Tibial artery (tissue), 4 donors: Measurements from ENCODE around the gene ASB16.
"Not testable (repeated sequence)": the region's sequence is repeated elsewhere in the genome, so short reads cannot be mapped to it uniquely, and the experiment has no call there.

ENCODE experiments used
- DNase-seq, 2 donors: peaks; one replicate each; pipeline ENCODE4 v3.0.0-alpha.2; 2019
- H3K27ac ChIP-seq, 2 donors: fragments of 200-600 bp; sonication (generic) in 1 of 2; 1 replicate in 1 of 2; 2 replicates in 1 of 2; pipeline ENCODE4 v1.5.1; 2018 to 2019; ENCODE audit warnings: mild to moderate bottlenecking in 1 of 2
- H3K27me3 ChIP-seq, 2 donors: fragments of 200-600 bp; sonication (generic) in 1 of 2; one replicate each; pipeline versions ENCODE4 v1.5.1 to v1.6.0; 2016 to 2019
- H3K36me3 ChIP-seq, 3 donors: fragments of 200-600 bp; sonication (generic) in 2 of 3; one replicate each; pipeline ENCODE4 v1.5.1; 2016 to 2019; ENCODE audit warnings: mild to moderate bottlenecking in 2 of 3
- H3K4me1 ChIP-seq, 4 donors: fragments of 200-600 bp; sonication (generic) in 2 of 4; 1 replicate in 3 of 4; 2 replicates in 1 of 4; pipeline ENCODE4 v1.5.1; 2016 to 2019
- H3K4me3 ChIP-seq, 2 donors: fragments of 200-600 bp; sonication (generic) in 1 of 2; 1 replicate in 1 of 2; 2 replicates in 1 of 2; pipeline ENCODE4 v1.5.1; 2018 to 2019; ENCODE audit warnings: mild to moderate bottlenecking in 2 of 2
- H3K9me3 ChIP-seq, 3 donors: fragments of 200-600 bp; sonication (generic) in 1 of 3; one replicate each; pipeline ENCODE4 v1.5.1; 2016 to 2019
- CTCF ChIP-seq, 2 experiments: fragments of 200-600 bp in 1 of 2; fragments of 450-650 bp in 1 of 2; IDR thresholded peaks; one replicate each; pipeline ENCODE4 v1.5.1; 2017 to 2019; ENCODE audit warnings: antibody characterized with exemption in 2 of 2, mild to moderate bottlenecking in 1 of 2, moderate library complexity in 1 of 2
- intact Hi-C: fragments of 100-400 bp; cut with DNase I; formaldehyde crosslinking; loops from one replicate; pipeline ENCODE4 v1.15.0; 2023; ENCODE audit warnings: low total_unique reads

Gene ASB16

GRCh38 chr17:44123356-44124117 is 47.0 kb upstream of the ASB16 start, which contains the start of gene HDAC5:
HDAC5 (minus strand) TSS chr17:44123641; CDS start chr17:44117515, 6,126 bp downstream.
- no peaks in the 10 kb centered on the region for H3K9me3 ChIP-seq
- H3K27me3 ChIP-seq = no peaks in the 10 kb centered on the region
- peaks cover 0 to 50% (median 46%) of the 10 kb centered on the region in 4 donors for H3K4me1 ChIP-seq
- intact Hi-C loops = loop anchor here (5.0 kb wide), 1 partner anchor 51 kb away; the partner anchor contains the start of gene G6PC3
- peak within 1 kb of the TSS; percentile 99 to 100 for H3K4me3 ChIP-seq
- H3K27ac ChIP-seq = peak within 1 kb of the TSS; percentile 98 to 99
- peaks cover 0 to 4% (median 0%) of the 10 kb centered on the region in 3 donors for H3K36me3 ChIP-seq
- peak; percentile 96 to 97 for DNase-seq
- TF ChIP-seq CTCF (IDR thresholded peaks at IDR 0.05) = peak; percentile 58 to 61

- DNase-seq = no peak
- H3K9me3 ChIP-seq = no peaks in the 10 kb centered on the region
- TF ChIP-seq CTCF (IDR thresholded peaks at IDR 0.05) = peak in 1 of 2 experiments; percentile 1
- H3K36me3 ChIP-seq = peaks cover 0 to 4% (median 0%) of the 10 kb centered on the region in 3 donors
- H3K4me1 ChIP-seq = peaks cover 0 to 45% (median 41%) of the 10 kb centered on the region in 4 donors
- H3K27ac ChIP-seq = peak overlapping the region; percentile 98 to 99
- peak overlapping the region; percentile 99 to 100 for H3K4me3 ChIP-seq
- H3K27me3 ChIP-seq = no peaks in the 10 kb centered on the region
- intact Hi-C loops = loop anchor here (5.0 kb wide), 1 partner anchor 52 kb away; the partner anchor contains the start of gene G6PC3
Measured at GRCh38 chr17:44124118-44124438, 46.4 kb upstream of the ASB16 start.

- no peaks in the 10 kb centered on the region for H3K9me3 ChIP-seq
- H3K27me3 ChIP-seq = no peaks in the 10 kb centered on the region
- DNase-seq = no peak
- H3K36me3 ChIP-seq = no peaks in the 10 kb centered on the region
- TF ChIP-seq CTCF (IDR thresholded peaks at IDR 0.05) = no peak
- peaks cover 0 to 8% (median 6%) of the 10 kb centered on the region in 4 donors for H3K4me1 ChIP-seq
- H3K4me3 ChIP-seq = no peak overlapping the region
- intact Hi-C loops = no loop called here
- H3K27ac ChIP-seq = no peak overlapping the region
Measured at GRCh38 chr17:44128383-44128782, 42.1 kb upstream of the ASB16 start.

- Histone ChIP-seq H3K27me3 (no peaks in the 10 kb centered on the region), H3K9me3 (no peaks in the 10 kb centered on the region), H3K27ac (no peak overlapping the region), H3K36me3 (no peaks in the 10 kb centered on the region), H3K4me1 (no peaks in the 10 kb centered on the region), H3K4me3 (no peak overlapping the region)
- intact Hi-C loops = no loop called here
- DNase-seq = no peak
- no peak for TF ChIP-seq CTCF (IDR thresholded peaks at IDR 0.05)
Measured at GRCh38 chr17:44130693-44131349, 39.7 kb upstream of the ASB16 start.

- H3K4me3 ChIP-seq, H3K36me3 ChIP-seq, DNase-seq, intact Hi-C loops, H3K27me3 ChIP-seq, H3K9me3 ChIP-seq, H3K4me1 ChIP-seq, H3K27ac ChIP-seq: not testable (repeated sequence)
Measured at GRCh38 chr17:44131372-44131771, 39.1 kb upstream of the ASB16 start.

GRCh38 chr17:44132275-44132821 is 38.2 kb upstream of the ASB16 start:
- no peaks in the 10 kb centered on the region for H3K27me3 ChIP-seq
- TF ChIP-seq CTCF (IDR thresholded peaks at IDR 0.05) = no peak
- no peak overlapping the region for H3K27ac ChIP-seq
- no peak overlapping the region for H3K4me3 ChIP-seq
- no peaks in the 10 kb centered on the region for H3K9me3 ChIP-seq
- peaks cover 0 to under 1% (median 0%) of the 10 kb centered on the region in 4 donors for H3K4me1 ChIP-seq
- intact Hi-C loops = no loop called here
- H3K36me3 ChIP-seq = no peaks in the 10 kb centered on the region
- DNase-seq = no peak
